ENCODE measurements around the gene ARL8B. TPM values are rescaled to one million over a fixed set of nuclear protein-coding genes. Genes with fewer than 3 reads are reported as not detected.
"Not testable (repeated sequence)": the region's sequence is repeated elsewhere in the genome, so short reads cannot be mapped to it uniquely, and the experiment has no call there.

The ARL8B gene
- total RNA-seq, 1 donor from 2014 or later, result 47.3 TPM

DNA sequence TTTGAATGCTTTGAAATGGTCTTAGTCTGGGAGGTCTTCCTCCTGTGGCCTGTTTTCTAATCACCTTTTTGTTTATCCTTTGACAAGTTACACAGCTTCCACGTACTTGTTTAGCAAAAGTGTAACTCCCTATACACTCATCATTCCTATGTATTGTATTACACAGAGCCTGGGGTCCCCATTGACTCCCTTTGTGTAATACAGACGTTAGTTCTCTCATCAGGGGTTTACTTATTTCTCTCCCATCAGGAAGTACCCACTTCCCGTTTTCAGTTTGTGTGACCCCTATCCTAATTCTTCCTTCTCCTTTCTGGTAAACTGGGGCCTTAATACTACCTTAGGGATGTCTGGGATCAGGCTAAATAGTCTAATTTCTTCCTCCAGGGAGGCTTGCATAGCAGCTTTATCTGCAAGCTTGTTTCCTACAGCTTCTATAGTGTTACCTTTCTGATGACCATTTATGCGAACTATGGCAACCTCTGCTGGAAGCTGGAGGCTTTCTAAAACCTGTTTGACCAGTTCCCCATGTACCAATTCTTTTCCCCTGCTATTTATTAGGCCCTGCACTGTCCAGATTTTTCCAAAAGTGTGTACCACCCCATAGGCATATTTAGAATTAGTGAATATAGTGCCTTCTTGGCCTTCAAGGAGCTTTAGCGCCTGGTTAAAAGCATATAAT, 22.4 kb downstream of the ARL8B start:
- no peak for DNase-seq (ENCODE audit: low read depth, low spot score)

DNA sequence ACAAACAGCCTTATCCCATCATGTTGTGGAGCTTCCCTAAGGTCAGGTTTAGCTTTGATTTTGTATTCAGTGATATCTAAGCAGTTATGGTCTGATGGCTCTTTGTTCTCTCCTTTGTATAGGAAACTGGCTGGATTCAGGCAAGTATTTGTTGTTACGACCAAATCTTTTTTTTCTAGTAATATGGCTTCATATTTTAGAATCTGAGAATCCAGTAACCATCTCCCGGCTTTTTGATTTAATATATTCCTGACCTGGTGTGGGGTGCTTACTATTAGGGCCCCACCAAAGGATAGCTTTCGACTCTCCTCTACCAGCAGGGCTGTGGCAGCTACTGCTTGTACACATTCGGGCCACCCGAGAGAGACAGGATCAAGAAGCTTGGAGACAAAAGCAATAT, 23.0 kb downstream of the ARL8B start:
- DNase-seq (ENCODE audit: low read depth, low spot score), result no peak

- DNase-seq (ENCODE audit: low read depth, low spot score), result not testable (repeated sequence)
Measured at GRCh38 chr3:5147152-5147551, 25.1 kb downstream of the ARL8B start.

- no peak for DNase-seq (ENCODE audit: low read depth, low spot score)
Measured at GRCh38 chr3:5149306-5149880, 27.3 kb downstream of the ARL8B start.

DNA sequence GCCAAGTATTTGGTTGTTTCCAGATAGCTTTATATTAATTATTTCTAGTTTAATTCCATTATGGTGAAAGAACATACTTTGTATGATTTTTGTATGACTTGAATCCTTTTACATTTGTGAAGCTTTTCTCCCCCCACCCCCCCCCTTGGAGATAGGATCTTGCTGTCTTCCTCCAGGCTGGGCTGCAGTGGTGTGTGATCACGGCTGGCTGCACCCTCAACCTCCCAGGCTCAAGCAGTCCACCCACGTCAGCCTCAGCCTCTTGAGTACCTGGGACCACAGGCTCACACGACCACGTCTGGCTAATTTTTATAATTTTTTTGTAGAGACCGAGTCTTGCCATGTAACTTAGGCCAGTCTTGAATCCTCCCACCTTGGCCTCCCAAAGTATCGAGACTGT, 29.5 kb downstream of the ARL8B start:
- DNase-seq (ENCODE audit: low read depth, low spot score), result no peak

- no peak for DNase-seq (ENCODE audit: low read depth, low spot score)
Measured at GRCh38 chr3:5153074-5153473, 31.0 kb downstream of the ARL8B start.

- DNase-seq (ENCODE audit: low read depth, low spot score), result no peak
Measured at GRCh38 chr3:5155241-5155640, 33.1 kb downstream of the ARL8B start.

- no peak for DNase-seq (ENCODE audit: low read depth, low spot score)
Measured at GRCh38 chr3:5160321-5160720, 38.2 kb downstream of the ARL8B start.

GRCh38 chr3:5160940-5161858, 39.1 kb downstream of the ARL8B start:
- no peak for DNase-seq (ENCODE audit: low read depth, low spot score)

- no peak for DNase-seq (ENCODE audit: low read depth, low spot score)
Measured at GRCh38 chr3:5162102-5162501, 40.0 kb downstream of the ARL8B start.

DNA sequence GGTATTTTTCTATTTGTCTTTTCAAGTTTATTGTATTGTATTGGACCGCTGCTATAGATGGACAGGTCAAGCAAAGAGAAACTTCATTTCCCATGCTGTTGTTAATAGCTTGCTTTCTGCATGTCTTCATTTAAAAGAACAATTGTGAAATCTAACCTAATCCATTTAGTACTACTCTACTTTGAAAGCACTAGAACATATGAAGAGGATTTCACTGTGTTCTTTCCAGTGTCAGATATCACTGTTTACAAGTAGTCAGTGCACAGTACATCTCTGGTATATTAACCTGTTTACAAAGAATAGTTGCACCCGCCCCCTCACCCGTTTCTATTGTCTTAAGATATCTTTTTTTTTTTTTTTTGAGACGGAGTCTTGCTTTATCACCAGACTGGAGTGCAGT, 43.6 kb downstream of the ARL8B start:
- no peak for DNase-seq (ENCODE audit: low read depth, low spot score)

DNA sequence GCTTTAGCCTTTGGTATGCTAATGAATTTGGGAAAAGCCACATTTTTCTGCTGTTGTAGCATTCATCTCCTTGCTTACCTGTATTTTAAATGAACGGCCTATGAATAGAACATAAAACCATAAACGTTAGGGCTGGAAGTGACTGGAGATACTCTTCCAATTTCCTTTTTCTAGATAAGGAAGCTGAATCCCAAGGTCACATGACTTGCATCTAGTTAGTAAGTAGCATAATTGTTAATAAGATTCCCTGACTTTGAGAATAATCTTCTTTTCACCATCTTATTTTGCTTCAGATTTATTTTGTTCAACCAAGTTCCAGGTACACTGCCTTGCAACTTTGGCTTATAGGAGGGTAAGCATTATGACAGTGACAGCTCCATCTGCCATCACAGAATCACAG, 44.8 kb downstream of the ARL8B start:
- no peak for DNase-seq (ENCODE audit: low read depth, low spot score)

GRCh38 chr3:5168110-5168509, 46.0 kb downstream of the ARL8B start:
- no peak for DNase-seq (ENCODE audit: low read depth, low spot score)

GRCh38 chr3:5169807-5170206, 47.7 kb downstream of the ARL8B start:
- DNase-seq (ENCODE audit: low read depth, low spot score), result no peak

- no peak for DNase-seq (ENCODE audit: low read depth, low spot score)
Measured at GRCh38 chr3:5170975-5171374, 48.9 kb downstream of the ARL8B start.

- DNase-seq (ENCODE audit: low read depth, low spot score), result no peak
Measured at GRCh38 chr3:5172018-5172417, 49.9 kb downstream of the ARL8B start.

GRCh38 chr3:5179036-5179435, 56.9 kb downstream of the ARL8B start:
- not testable (repeated sequence) for DNase-seq (ENCODE audit: low read depth, low spot score)

GRCh38 chr3:5181469-5182141, 59.5 kb downstream of the ARL8B start:
- DNase-seq (ENCODE audit: low read depth, low spot score), result no peak

- DNase-seq (ENCODE audit: low read depth, low spot score), result not testable (repeated sequence)
Measured at GRCh38 chr3:5183714-5184113, 61.6 kb downstream of the ARL8B start.

- no peak for DNase-seq (ENCODE audit: low read depth, low spot score)
Measured at GRCh38 chr3:5184499-5184898, 62.4 kb downstream of the ARL8B start.

GRCh38 chr3:5185093-5185673, 63.1 kb downstream of the ARL8B start:
- DNase-seq (ENCODE audit: low read depth, low spot score), result no peak
